Gastrocnemius medialis (tissue), 4 donors: ENCODE data around the gene CABLES2. TPM values are rescaled to one million over a fixed set of nuclear protein-coding genes. Genes with fewer than 3 reads are reported as not detected.

Experiments
- ATAC-seq, 2 donors: fragments of 150-250 bp; one replicate each; pipeline ENCODE4 v1.9.1; 2016
- DNase-seq, 2 donors: peaks; one replicate each; pipeline ENCODE4 v3.0.0-alpha.2; 2019
- H3K27ac ChIP-seq, 4 donors: fragments of 200-600 bp; sonication (generic); 1 replicate in 1 of 4; 2 replicates in 3 of 4; pipeline ENCODE4 v1.5.1; 2016 to 2018; ENCODE audit warnings: mild to moderate bottlenecking in 2 of 4, moderate library complexity in 1 of 4
- H3K27me3 ChIP-seq, 3 donors: fragments of 200-600 bp; sonication (generic) in 2 of 3; 1 replicate in 1 of 3; 2 replicates in 2 of 3; pipeline versions ENCODE4 v1.5.1 to v1.6.0; 2016 to 2019; ENCODE audit warnings: mild to moderate bottlenecking in 1 of 3, moderate library complexity in 1 of 3
- H3K36me3 ChIP-seq, 2 donors: fragments of 200-600 bp; sonication (generic) in 1 of 2; one replicate each; pipeline ENCODE4 v1.5.1; 2017 to 2018
- H3K4me1 ChIP-seq, 2 donors: fragments of 200-600 bp; sonication (generic) in 1 of 2; one replicate each; pipeline ENCODE4 v1.5.1; 2016 to 2017; ENCODE audit warnings: mild to moderate bottlenecking in 2 of 2
- H3K4me3 ChIP-seq, 4 donors: fragments of 200-600 bp; sonication (generic) in 3 of 4; 1 replicate in 1 of 4; 2 replicates in 3 of 4; pipeline ENCODE4 v1.5.1; 2016 to 2019; ENCODE audit warnings: mild to moderate bottlenecking in 2 of 4
- H3K9me3 ChIP-seq, 3 donors: fragments of 200-600 bp; sonication (generic) in 2 of 3; 1 replicate in 1 of 3; 2 replicates in 2 of 3; pipeline ENCODE4 v1.5.1; 2016 to 2019
- CTCF ChIP-seq, 5 experiments: fragments of 450-650 bp in 3 of 5; fragments of 200-600 bp in 2 of 5; sonication (generic) in 2 of 5; IDR thresholded peaks in 4 of 5; conservative IDR thresholded peaks in 1 of 5; 1 replicate in 4 of 5; 2 replicates in 1 of 5; pipeline ENCODE4 v1.5.1; 2016 to 2019; ENCODE audit warnings: antibody characterized with exemption in 5 of 5, mild to moderate bottlenecking in 3 of 5, moderate library complexity in 3 of 5
- POLR2A ChIP-seq, 2 donors: fragments of 450-650 bp; IDR thresholded peaks; one replicate each; pipeline ENCODE4 v1.6.1; 2017; ENCODE audit warnings: antibody characterized with exemption in 2 of 2, mild to moderate bottlenecking in 2 of 2, moderate library complexity in 2 of 2
- in situ Hi-C, 4 donors: fragments of 200-750 bp; cut with MboI; loops; one replicate each; pipeline versions ENCODE4 v1.15.0 to v1.8.0; 2017; ENCODE audit warnings: low sequenced_read_pairs in 4 of 4
- intact Hi-C: fragments of 100-400 bp; cut with DNase I; formaldehyde crosslinking; loops from one replicate; pipeline ENCODE4 v1.15.1; 2023; ENCODE audit warnings: low total_unique reads
- total RNA-seq, 4 donors: library from RNA; depleted of rRNA; stranded (reverse); fragments of >200 nt; gene quantifications; one replicate each; pipeline versions ENCODE4 v1.1.0 to v1.2.3, GENCODE V29; 2016

Gene CABLES2
- total RNA-seq, 4 donors from 2014 or later, result 3.6 to 9.3 (median 4.2) TPM

GRCh38 chr20:62445553-62446340, 38.7 kb upstream of the CABLES2 start:
- Histone ChIP-seq H3K4me1 (no peaks in the 10 kb centered on the region), H3K9me3 (no peaks in the 10 kb centered on the region), H3K27me3 (peaks cover 12 to 22% (median 20%) of the 10 kb centered on the region in 3 donors), H3K27ac (no peak overlapping the region), H3K4me3 (no peak overlapping the region), H3K36me3 (no peaks in the 10 kb centered on the region)
- in situ Hi-C loops, result no loop called here
- no peak for ATAC-seq
- intact Hi-C loops, result no loop called here
- no peak for TF ChIP-seq CTCF (IDR thresholded peaks at IDR 0.05 in 4 of 5, conservative IDR thresholded peaks at IDR 0.05 in 1 of 5)
- no peak for TF ChIP-seq POLR2A (IDR thresholded peaks at IDR 0.05)
- no peak for DNase-seq

- peaks cover 12 to 18% (median 12%) of the 10 kb centered on the region in 3 donors for H3K27me3 ChIP-seq
- TF ChIP-seq CTCF (IDR thresholded peaks at IDR 0.05 in 4 of 5, conservative IDR thresholded peaks at IDR 0.05 in 1 of 5) (no peak), POLR2A (IDR thresholded peaks at IDR 0.05) (no peak)
- H3K27ac ChIP-seq, result no peak overlapping the region
- DNase-seq (no peak), ATAC-seq (no peak)
- H3K4me3 ChIP-seq, result no peak overlapping the region
- in situ Hi-C loops, result no loop called here
- H3K9me3 ChIP-seq, result no peaks in the 10 kb centered on the region
- H3K36me3 ChIP-seq, result no peaks in the 10 kb centered on the region
- H3K4me1 ChIP-seq, result no peaks in the 10 kb centered on the region
- intact Hi-C loops, result no loop called here
These were observed 37.2 kb upstream of the CABLES2 start for GRCh38 chr20:62444286-62444685.

- Histone ChIP-seq H3K27ac (no peak overlapping the region), H3K27me3 (peaks cover 8 to 18% (median 12%) of the 10 kb centered on the region in 3 donors), H3K36me3 (no peaks in the 10 kb centered on the region), H3K4me1 (peaks cover 0 to 4% of the 10 kb centered on the region in 2 donors), H3K9me3 (no peaks in the 10 kb centered on the region), H3K4me3 (no peak overlapping the region)
- ATAC-seq (no peak), DNase-seq (no peak)
- in situ Hi-C loops (no loop called here), intact Hi-C loops (no loop called here)
- TF ChIP-seq POLR2A (IDR thresholded peaks at IDR 0.05) (no peak), CTCF (IDR thresholded peaks at IDR 0.05 in 4 of 5, conservative IDR thresholded peaks at IDR 0.05 in 1 of 5) (no peak)
These were observed 35.0 kb upstream of the CABLES2 start for GRCh38 chr20:62441987-62442539.

- no peak for DNase-seq
- TF ChIP-seq CTCF (IDR thresholded peaks at IDR 0.05 in 4 of 5, conservative IDR thresholded peaks at IDR 0.05 in 1 of 5) (no peak), POLR2A (IDR thresholded peaks at IDR 0.05) (no peak)
- intact Hi-C loops, result no loop called here
- in situ Hi-C loops, result no loop called here
- Histone ChIP-seq H3K36me3 (no peaks in the 10 kb centered on the region), H3K4me1 (peaks cover 2 to 7% of the 10 kb centered on the region in 2 donors), H3K9me3 (no peaks in the 10 kb centered on the region), H3K27ac (no peak overlapping the region), H3K27me3 (peaks cover 2 to 7% (median 3%) of the 10 kb centered on the region in 3 donors), H3K4me3 (no peak overlapping the region)
- no peak for ATAC-seq
These were observed 32.1 kb upstream of the CABLES2 start for GRCh38 chr20:62439218-62439617.
